PC-9 (cell line): ENCODE measurements around the gene HSBP1L1. TPM values are rescaled to one million over a fixed set of nuclear protein-coding genes. Genes with fewer than 3 reads are reported as not detected.

Experiments
- BruUV-seq: library from RNA; stranded (reverse); fragments of 400-500 nt; replicated peaks from 2 replicates; lab custom pipeline; 2021; lab: Mats Ljungman, UMichigan
- CTCF ChIA-PET: fragments of 300-600 bp; sonication (Branson Sonifier 250); formaldehyde crosslinking; loops from one replicate; lab custom pipeline; 2022; ENCODE audit warnings: antibody characterized with exemption; lab: Charles Lee
- POLR2A ChIA-PET: fragments of 300-600 bp; sonication (Branson Sonifier 250); formaldehyde crosslinking; loops from one replicate; lab custom pipeline; 2022; ENCODE audit warnings: antibody characterized with exemption; ENCODE audit not compliant: unreplicated experiment; lab: Charles Lee
- DNase-seq, 2 experiments: peaks; one replicate each; pipeline versions ENCODE4 v3.0.0 to v3.0.0-alpha.2; 2015 to 2022; ENCODE audit warnings: mixed read lengths in 1 of 2
- H2AFZ ChIP-seq: fragments of 200-600 bp; sonication (generic); 2 replicates; pipeline ENCODE4 v1.8.1; 2017; ENCODE audit warnings: antibody characterized with exemption
- H3F3A ChIP-seq: fragments of 200-600 bp; sonication (generic); 2 replicates; pipeline ENCODE4 v1.8.1; 2017; ENCODE audit warnings: antibody characterized with exemption, mild to moderate bottlenecking, low read depth; ENCODE audit not compliant: insufficient read depth
- H3K27ac ChIP-seq: fragments of 200-600 bp; sonication (generic); 2 replicates; pipeline ENCODE4 v1.6.1; 2016; ENCODE audit warnings: mixed run types
- H3K27me3 ChIP-seq: fragments of 200-600 bp; sonication (generic); 2 replicates; pipeline ENCODE4 v1.6.1; 2016; ENCODE audit warnings: low read depth, mixed run types; ENCODE audit not compliant: insufficient read depth
- H3K36me3 ChIP-seq: fragments of 200-600 bp; sonication (generic); 2 replicates; pipeline ENCODE4 v1.6.1; 2016; ENCODE audit warnings: low read depth, mixed run types
- H3K4me1 ChIP-seq: fragments of 200-600 bp; sonication (generic); replicated peaks from 2 replicates; pipeline ENCODE4 v1.6.1; 2016; ENCODE audit warnings: mixed run types; ENCODE audit not compliant: insufficient read depth
- H3K4me2 ChIP-seq: fragments of 200-600 bp; sonication (generic); 2 replicates; pipeline ENCODE4 v1.6.1; 2017; ENCODE audit warnings: mixed run types
- H3K4me3 ChIP-seq: fragments of 200-600 bp; sonication (generic); 2 replicates; pipeline ENCODE4 v1.6.1; 2016; ENCODE audit warnings: mixed run types
- H3K79me2 ChIP-seq: fragments of 200-600 bp; sonication (generic); 2 replicates; pipeline ENCODE4 v1.6.1; 2017; ENCODE audit warnings: low read depth, mixed run types
- H3K9me2 ChIP-seq: fragments of 200-600 bp; sonication (generic); 2 replicates; pipeline ENCODE4 v1.8.1; 2017; ENCODE audit warnings: mild to moderate bottlenecking; ENCODE audit not compliant: insufficient read depth
- H3K9me3 ChIP-seq: fragments of 200-600 bp; sonication (generic); 2 replicates; pipeline ENCODE4 v1.8.1; 2016; ENCODE audit warnings: low read depth; ENCODE audit not compliant: insufficient read depth
- H4K20me1 ChIP-seq: fragments of 200-600 bp; sonication (generic); 2 replicates; pipeline ENCODE4 v1.8.1; 2017; ENCODE audit not compliant: insufficient read depth
- CTCF ChIP-seq: fragments of 200-600 bp; sonication (generic); conservative IDR thresholded peaks from 2 replicates; pipeline ENCODE4 v1.6.1; 2017; ENCODE audit warnings: mixed run types, antibody characterized with exemption, mild to moderate bottlenecking, moderate library complexity
- EZH2 ChIP-seq: fragments of 200-600 bp; sonication (generic); IDR thresholded peaks from 2 replicates; pipeline ENCODE4 v1.8.0; 2017; ENCODE audit warnings: antibody characterized with exemption, low read depth
- intact Hi-C: fragments of 100-400 bp; cut with micrococcal nuclease; formaldehyde crosslinking; loops from one replicate; pipeline ENCODE4 v1.10.0; 2022; ENCODE audit not compliant: unreplicated experiment
- total RNA-seq: library from RNA; stranded (reverse); gene quantifications from 2 replicates; pipeline ENCODE4 v1.2.3, GENCODE V29; 2021

HSBP1L1 gene
- total RNA-seq, 1 experiment from 2014 or later = 41.5 TPM

GRCh38 chr18:79949697-79950487 is 14.6 kb upstream of the HSBP1L1 start:
- BruUV-seq = TSS peak; percentile 50
- Histone ChIP-seq H4K20me1 (0 out of 2 replicates have a peak, but pooled peaks cover 6% of the 10 kb centered on the region), H3K36me3 (no peaks in the 10 kb centered on the region), H3K4me2 (peak overlapping the region; percentile 92), H3K9me3 (no peaks in the 10 kb centered on the region), H3K79me2 (peaks cover 26% of the 10 kb centered on the region; the same call in 1 of the 2 replicates), H3K27me3 (no peaks in the 10 kb centered on the region), H3K9me2 (no peaks in the 10 kb centered on the region), H3K4me3 (peak overlapping the region; percentile 69; the same call in 1 of the 2 replicates), H3F3A (peaks cover 11% of the 10 kb centered on the region), H3K4me1 (peaks cover 15% of the 10 kb centered on the region; the same call in 1 of the 2 replicates), H3K27ac (no peak overlapping the region), H2AFZ (no peak overlapping the region)
- intact Hi-C loops = no loop called here
- TF ChIP-seq CTCF = no peak
- no peak for TF ChIP-seq EZH2
- CTCF ChIA-PET = no interaction called here
- POLR2A ChIA-PET = no interaction called here
- DNase-seq = no peak

- DNase-seq = peak in 1 of 2 experiments; percentile 20
- Histone ChIP-seq H3F3A (peaks cover 11% of the 10 kb centered on the region), H3K9me3 (no peaks in the 10 kb centered on the region), H4K20me1 (0 out of 2 replicates have a peak, but pooled peaks cover 6% of the 10 kb centered on the region), H3K4me2 (peak overlapping the region; percentile 92), H3K36me3 (no peaks in the 10 kb centered on the region), H3K27me3 (no peaks in the 10 kb centered on the region), H3K9me2 (no peaks in the 10 kb centered on the region), H3K4me1 (peaks cover 15% of the 10 kb centered on the region; the same call in 1 of the 2 replicates), H2AFZ (peak overlapping the region; percentile 60; the same call in 1 of the 2 replicates), H3K4me3 (peak overlapping the region; percentile 69), H3K79me2 (peaks cover 26% of the 10 kb centered on the region; the same call in 1 of the 2 replicates), H3K27ac (no peak overlapping the region)
- CTCF ChIA-PET = no interaction called here
- BruUV-seq = no TSS peak
- intact Hi-C loops = no loop called here
- POLR2A ChIA-PET = no interaction called here
- no peak for TF ChIP-seq EZH2
- TF ChIP-seq CTCF = no peak
These were observed 13.7 kb upstream of the HSBP1L1 start for GRCh38 chr18:79950515-79951341.
